ENCODE measurements around the gene KIF16B.

GRCh38 chr20:16440686-16441085 lies 132.6 kb downstream of the KIF16B start:
- TF ChIP-seq CREB5 (CRISPR knock-in tag; IDR thresholded peaks at IDR 0.05; ENCODE audit: low read depth) = no peak
- no peak for TF ChIP-seq GLIS3 (CRISPR knock-in tag; IDR thresholded peaks at IDR 0.05)
- no peak for TF ChIP-seq RARB (CRISPR knock-in tag; IDR thresholded peaks at IDR 0.05)

Measured in SK-N-SH treated with all-trans-retinoic acid at 6 μM for 48 hours (cell line).